CD4-positive, CD25-positive, alpha-beta regulatory T cell (primary cell): ENCODE measurements around the gene SLC13A2. TPM values are rescaled to one million over a fixed set of nuclear protein-coding genes. Genes with fewer than 3 reads are reported as not detected.

Source experiments
- ATAC-seq, 2 donors: fragments of 150-1000 bp; cut with Tn5 transposase; one replicate each; pipeline ENCODE4 v1.10.0; 2021; ENCODE audit warnings: low read depth in 2 of 2, moderate number of reproducible peaks in 2 of 2, moderate library complexity in 1 of 2
- DNase-seq, 3 donors: peaks; one replicate each; pipeline versions ENCODE4 v3.0.0 to v3.0.0-alpha.2; 2012 to 2022; ENCODE audit warnings: mixed read lengths in 1 of 3
- H3K27ac ChIP-seq: one replicate; pipeline ENCODE4 v1.7.0; 2013; ENCODE audit warnings: mild to moderate bottlenecking, low read length; ENCODE audit not compliant: insufficient read depth, poor library complexity, severe bottlenecking
- H3K27me3 ChIP-seq: one replicate; pipeline ENCODE4 v1.7.0; 2013; ENCODE audit warnings: low read length; ENCODE audit not compliant: control insufficient read depth, insufficient read depth
- H3K36me3 ChIP-seq: one replicate; pipeline ENCODE4 v1.7.0; 2013; ENCODE audit warnings: mild to moderate bottlenecking, low read length, moderate library complexity; ENCODE audit not compliant: control insufficient read depth, insufficient read depth
- H3K4me1 ChIP-seq: 2 replicates; pipeline ENCODE4 v1.7.0; 2013; ENCODE audit warnings: mild to moderate bottlenecking, low read length; ENCODE audit not compliant: insufficient read depth, control insufficient read depth, poor library complexity, severe bottlenecking
- H3K4me3 ChIP-seq: one replicate; pipeline ENCODE4 v1.7.0; 2013; ENCODE audit warnings: low read depth, mild to moderate bottlenecking, low read length, moderate library complexity
- H3K9me3 ChIP-seq, 2 experiments: 1 replicate in 1 of 2; 2 replicates in 1 of 2; pipeline ENCODE4 v1.7.0; 2013; ENCODE audit warnings: low read length in 2 of 2, mild to moderate bottlenecking in 1 of 2, moderate library complexity in 1 of 2; ENCODE audit not compliant: control insufficient read depth in 2 of 2
- H3K27ac Mint-ChIP-seq, 3 donors: one replicate each; pipeline ENCODE4 v1.8.0; 2020 to 2022; ENCODE audit warnings: mild to moderate bottlenecking in 3 of 3, mixed read lengths in 3 of 3, moderate library complexity in 2 of 3
- H3K27me3 Mint-ChIP-seq: one replicate; pipeline ENCODE4 v1.8.0; 2022; ENCODE audit warnings: mild to moderate bottlenecking, mixed read lengths
- H3K36me3 Mint-ChIP-seq: one replicate; pipeline ENCODE4 v1.8.0; 2020; ENCODE audit warnings: mixed read lengths
- H3K4me1 Mint-ChIP-seq, 4 donors: one replicate each; pipeline ENCODE4 v1.8.0; 2020 to 2022; ENCODE audit warnings: mixed read lengths in 4 of 4, mild to moderate bottlenecking in 1 of 4
- H3K4me3 Mint-ChIP-seq, 4 donors: one replicate each; pipeline ENCODE4 v1.8.0; 2020 to 2022; ENCODE audit warnings: mild to moderate bottlenecking in 4 of 4, mixed read lengths in 4 of 4, moderate library complexity in 3 of 4
- H3K9me3 Mint-ChIP-seq, 7 donors: one replicate each; pipeline ENCODE4 v1.8.0; 2020 to 2022; ENCODE audit warnings: mixed read lengths in 7 of 7, mild to moderate bottlenecking in 3 of 7, moderate library complexity in 2 of 7
- polyA plus RNA-seq, 4 donors: library from polyadenylated mRNA; unstranded; fragments of 300-500 nt; fragmentation: Illumina TruSeq; gene quantifications; one replicate each; pipeline ENCODE4 v1.2.3, GENCODE V29; 2021
- total RNA-seq: library from RNA; stranded (reverse); gene quantifications from one replicate; pipeline ENCODE4 v1.2.3, GENCODE V29; 2022

SLC13A2 gene
- total and polyA plus RNA-seq, 5 donors from 2014 or later = not detected

GRCh38 chr17:28480799-28481571 lies 7.5 kb downstream of the SLC13A2 start:
- no peaks in the 10 kb centered on the region for H3K9me3 ChIP-seq
- ATAC-seq (no peak), DNase-seq (no peak)
- Mint-ChIP-seq H3K9me3 (no peaks in the 10 kb centered on the region), H3K4me3 (no peak overlapping the region), H3K4me1 (peaks cover 0 to 4% (median 0%) of the 10 kb centered on the region in 4 donors), H3K36me3 (no peaks in the 10 kb centered on the region), H3K27ac (no peak overlapping the region), H3K27me3 (no peaks in the 10 kb centered on the region)
- H3K4me3 ChIP-seq = no peak overlapping the region
- no peaks in the 10 kb centered on the region for H3K27me3 ChIP-seq
- H3K36me3 ChIP-seq = no peaks in the 10 kb centered on the region
- no peak overlapping the region for H3K27ac ChIP-seq
- H3K4me1 ChIP-seq = no peaks in the 10 kb centered on the region

- Mint-ChIP-seq H3K9me3 (no peaks in the 10 kb centered on the region), H3K27me3 (no peaks in the 10 kb centered on the region), H3K4me3 (no peak overlapping the region), H3K4me1 (peaks cover 0 to 2% (median 0%) of the 10 kb centered on the region in 4 donors), H3K27ac (no peak overlapping the region), H3K36me3 (no peaks in the 10 kb centered on the region)
- ATAC-seq (no peak), DNase-seq (no peak)
- no peak overlapping the region for H3K27ac ChIP-seq
- H3K27me3 ChIP-seq = no peaks in the 10 kb centered on the region
- no peak overlapping the region for H3K4me3 ChIP-seq
- no peaks in the 10 kb centered on the region for H3K4me1 ChIP-seq
- no peaks in the 10 kb centered on the region for H3K36me3 ChIP-seq
- H3K9me3 ChIP-seq = no peaks in the 10 kb centered on the region
Observed at GRCh38 chr17:28482551-28483199, 9.2 kb downstream of the SLC13A2 start.

- Histone ChIP-seq H3K27me3 (no peaks in the 10 kb centered on the region), H3K4me3 (no peak overlapping the region), H3K36me3 (no peaks in the 10 kb centered on the region), H3K9me3 (no peaks in the 10 kb centered on the region), H3K4me1 (no peaks in the 10 kb centered on the region), H3K27ac (no peak overlapping the region)
- H3K36me3 Mint-ChIP-seq = no peaks in the 10 kb centered on the region
- DNase-seq = peak in 1 of 3 donors; percentile 8
- peak overlapping the region in 1 of 3 donors; percentile 19 for H3K27ac Mint-ChIP-seq
- ATAC-seq = no peak
- H3K4me3 Mint-ChIP-seq = no peak overlapping the region
- H3K27me3 Mint-ChIP-seq = no peaks in the 10 kb centered on the region
- H3K9me3 Mint-ChIP-seq = no peaks in the 10 kb centered on the region
- H3K4me1 Mint-ChIP-seq = peaks cover 0 to 2% (median 0%) of the 10 kb centered on the region in 4 donors
Observed at GRCh38 chr17:28484296-28484695, 10.9 kb downstream of the SLC13A2 start.

GRCh38 chr17:28485049-28485448 lies 11.6 kb downstream of the SLC13A2 start:
- no peaks in the 10 kb centered on the region for H3K36me3 ChIP-seq
- H3K27me3 Mint-ChIP-seq = no peaks in the 10 kb centered on the region
- no peak overlapping the region for H3K4me3 ChIP-seq
- no peaks in the 10 kb centered on the region for H3K36me3 Mint-ChIP-seq
- H3K4me1 ChIP-seq = no peaks in the 10 kb centered on the region
- no peak overlapping the region for H3K27ac Mint-ChIP-seq
- H3K27ac ChIP-seq = no peak overlapping the region
- no peaks in the 10 kb centered on the region for H3K27me3 ChIP-seq
- no peak overlapping the region for H3K4me3 Mint-ChIP-seq
- H3K4me1 Mint-ChIP-seq = peaks cover 0 to 2% (median 0%) of the 10 kb centered on the region in 4 donors
- ATAC-seq (no peak), DNase-seq (no peak)
- no peaks in the 10 kb centered on the region for H3K9me3 Mint-ChIP-seq
- no peaks in the 10 kb centered on the region for H3K9me3 ChIP-seq

- H3K9me3 Mint-ChIP-seq = no peaks in the 10 kb centered on the region
- Histone ChIP-seq H3K4me1 (no peaks in the 10 kb centered on the region), H3K9me3 (no peaks in the 10 kb centered on the region), H3K27me3 (no peaks in the 10 kb centered on the region), H3K4me3 (no peak overlapping the region), H3K36me3 (no peaks in the 10 kb centered on the region), H3K27ac (no peak overlapping the region)
- peaks cover 9% of the 10 kb centered on the region for H3K27me3 Mint-ChIP-seq
- no peaks in the 10 kb centered on the region for H3K36me3 Mint-ChIP-seq
- peaks cover 0 to 2% (median 0%) of the 10 kb centered on the region in 4 donors for H3K4me1 Mint-ChIP-seq
- H3K27ac Mint-ChIP-seq = no peak overlapping the region
- ATAC-seq = no peak
- no peak for DNase-seq
- H3K4me3 Mint-ChIP-seq = no peak overlapping the region
Observed at GRCh38 chr17:28487881-28488532, 14.6 kb downstream of the SLC13A2 start.

- Histone ChIP-seq H3K4me1 (no peaks in the 10 kb centered on the region), H3K9me3 (no peaks in the 10 kb centered on the region), H3K36me3 (no peaks in the 10 kb centered on the region), H3K4me3 (no peak overlapping the region), H3K27ac (no peak overlapping the region), H3K27me3 (no peaks in the 10 kb centered on the region)
- ATAC-seq (no peak), DNase-seq (no peak)
- no peaks in the 10 kb centered on the region for H3K36me3 Mint-ChIP-seq
- H3K9me3 Mint-ChIP-seq = no peaks in the 10 kb centered on the region
- H3K4me1 Mint-ChIP-seq = peaks cover 0 to 2% (median 0%) of the 10 kb centered on the region in 4 donors
- H3K27me3 Mint-ChIP-seq = peaks cover 9% of the 10 kb centered on the region
- no peak overlapping the region for H3K4me3 Mint-ChIP-seq
- H3K27ac Mint-ChIP-seq = no peak overlapping the region
Observed at GRCh38 chr17:28488533-28489276, 15.3 kb downstream of the SLC13A2 start.

GRCh38 chr17:28491286-28491685 lies 17.8 kb downstream of the SLC13A2 start:
- H3K27me3 Mint-ChIP-seq = peaks cover 9% of the 10 kb centered on the region
- H3K36me3 Mint-ChIP-seq = no peaks in the 10 kb centered on the region

More at GRCh38 chr17:28491286-28491685, 17.8 kb downstream of the SLC13A2 start:
- Mint-ChIP-seq H3K4me1 (no peaks in the 10 kb centered on the region), H3K27ac (no peak overlapping the region), H3K9me3 (no peaks in the 10 kb centered on the region), H3K4me3 (no peak overlapping the region)
- ATAC-seq = no peak
- Histone ChIP-seq H3K4me3 (no peak overlapping the region), H3K4me1 (no peaks in the 10 kb centered on the region), H3K36me3 (no peaks in the 10 kb centered on the region), H3K27me3 (no peaks in the 10 kb centered on the region), H3K9me3 (no peaks in the 10 kb centered on the region), H3K27ac (no peak overlapping the region)
- DNase-seq = no peak
